Middle frontal gyrus (tissue), 1 donor: ENCODE measurements around the gene B4GALT7.

Experiments
- DNase-seq: peaks from one replicate; pipeline ENCODE4 v3.0.0-alpha.2; 2015; ENCODE audit warnings: low spot score; ENCODE audit errors: extremely low spot score

B4GALT7 gene

GRCh38 chr5:177593511-177593910, 6.4 kb upstream of the B4GALT7 start:
- DNase-seq = no peak

GRCh38 chr5:177594071-177594470, 5.9 kb upstream of the B4GALT7 start:
- no peak for DNase-seq

GRCh38 chr5:177595026-177595585, 4.8 kb upstream of the B4GALT7 start:
- DNase-seq = no peak

GRCh38 chr5:177595991-177596774, 3.7 kb upstream of the B4GALT7 start:
- no peak for DNase-seq

- DNase-seq = no peak
Measured at GRCh38 chr5:177596775-177597238, 3.1 kb upstream of the B4GALT7 start.

GRCh38 chr5:177598477-177598876, 1.5 kb upstream of the B4GALT7 start:
- no peak for DNase-seq

- DNase-seq = no peak
Measured at GRCh38 chr5:177600508-177601018, 631 bp downstream of the B4GALT7 start.

- DNase-seq = no peak
Measured at GRCh38 chr5:177601126-177601525, 1.2 kb downstream of the B4GALT7 start.

GRCh38 chr5:177601577-177602457, 1.9 kb downstream of the B4GALT7 start:
- no peak for DNase-seq

GRCh38 chr5:177602458-177602830, 2.5 kb downstream of the B4GALT7 start:
- DNase-seq = no peak

GRCh38 chr5:177603631-177604030, 3.7 kb downstream of the B4GALT7 start:
- DNase-seq = no peak

GRCh38 chr5:177604116-177604521, 4.2 kb downstream of the B4GALT7 start:
- DNase-seq = no peak

GRCh38 chr5:177604656-177605055, 4.7 kb downstream of the B4GALT7 start:
- no peak for DNase-seq

- DNase-seq = no peak
Measured at GRCh38 chr5:177605078-177605477, 5.1 kb downstream of the B4GALT7 start.

- DNase-seq = no peak
Measured at GRCh38 chr5:177605667-177606066, 5.7 kb downstream of the B4GALT7 start.

GRCh38 chr5:177606071-177607051, 6.4 kb downstream of the B4GALT7 start:
- no peak for DNase-seq

GRCh38 chr5:177607115-177607451, 7.2 kb downstream of the B4GALT7 start:
- no peak for DNase-seq

GRCh38 chr5:177607452-177608192, 7.7 kb downstream of the B4GALT7 start:
- DNase-seq = peak; percentile 73

GRCh38 chr5:177608243-177609075, 8.5 kb downstream of the B4GALT7 start:
- no peak for DNase-seq
